ENCODE results near the gene IDH3G.

The IDH3G gene

DNA sequence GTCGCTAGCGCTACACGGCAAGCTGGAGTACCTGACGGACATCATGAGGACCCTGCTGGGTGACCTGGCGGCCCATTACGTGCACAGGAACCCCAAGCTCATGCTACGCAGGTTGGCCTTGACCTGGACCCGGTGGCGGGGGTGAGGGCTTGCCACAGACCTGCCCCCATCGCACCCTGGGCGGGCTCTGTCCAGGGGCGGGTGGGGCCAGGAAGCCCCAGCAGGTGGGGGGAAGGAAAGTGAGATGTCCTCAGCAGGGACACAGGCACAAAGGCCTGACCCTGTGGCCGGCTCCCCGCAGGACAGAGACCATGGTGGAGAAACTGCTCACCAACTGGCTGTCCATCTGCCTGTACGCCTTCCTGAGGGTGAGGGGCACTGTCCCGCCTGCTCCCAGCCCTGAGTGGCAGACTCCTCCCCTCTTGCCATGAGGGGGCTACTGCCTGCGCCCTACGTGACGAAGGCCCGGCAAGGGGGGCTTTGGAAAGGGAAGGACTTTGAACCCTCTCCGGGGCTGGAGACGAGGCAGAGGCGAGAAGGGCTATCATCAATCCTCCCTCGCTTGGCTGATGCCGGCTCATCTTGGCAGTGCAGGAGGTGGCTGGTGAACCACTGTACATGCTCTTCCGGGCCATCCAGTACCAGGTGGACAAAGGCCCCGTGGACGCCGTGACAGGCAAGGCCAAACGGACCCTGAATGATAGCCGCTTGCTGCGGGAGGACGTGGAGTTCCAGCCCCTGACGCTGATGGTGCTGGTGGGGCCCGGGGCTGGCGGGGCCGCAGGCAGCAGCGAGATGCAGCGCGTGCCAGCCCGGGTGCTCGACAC lies 18.7 kb downstream of the IDH3G start:
- peaks cover 5% of the 10 kb centered on the region for H3K4me1 ChIP-seq (ENCODE audit: insufficient read depth, low read length)
- H3K27me3 ChIP-seq (ENCODE audit: control insufficient read depth in 1 of 2, insufficient read depth in 2 of 2, low read length in 2 of 2) = peaks cover 0 to 8% of the 10 kb centered on the region in 2 donors
- H3K36me3 ChIP-seq (ENCODE audit: insufficient read depth, low read length) = peaks cover 4% of the 10 kb centered on the region
- H3K9me3 ChIP-seq (ENCODE audit: low read length) = no peaks in the 10 kb centered on the region
- no peak overlapping the region for H3K9ac ChIP-seq (ENCODE audit: low read length)
- no peak overlapping the region for H3K4me3 ChIP-seq (ENCODE audit: low read depth in 1 of 2, low read length in 2 of 2)
- no peak overlapping the region for H3K27ac ChIP-seq (ENCODE audit: low read depth, low read length)

DNA sequence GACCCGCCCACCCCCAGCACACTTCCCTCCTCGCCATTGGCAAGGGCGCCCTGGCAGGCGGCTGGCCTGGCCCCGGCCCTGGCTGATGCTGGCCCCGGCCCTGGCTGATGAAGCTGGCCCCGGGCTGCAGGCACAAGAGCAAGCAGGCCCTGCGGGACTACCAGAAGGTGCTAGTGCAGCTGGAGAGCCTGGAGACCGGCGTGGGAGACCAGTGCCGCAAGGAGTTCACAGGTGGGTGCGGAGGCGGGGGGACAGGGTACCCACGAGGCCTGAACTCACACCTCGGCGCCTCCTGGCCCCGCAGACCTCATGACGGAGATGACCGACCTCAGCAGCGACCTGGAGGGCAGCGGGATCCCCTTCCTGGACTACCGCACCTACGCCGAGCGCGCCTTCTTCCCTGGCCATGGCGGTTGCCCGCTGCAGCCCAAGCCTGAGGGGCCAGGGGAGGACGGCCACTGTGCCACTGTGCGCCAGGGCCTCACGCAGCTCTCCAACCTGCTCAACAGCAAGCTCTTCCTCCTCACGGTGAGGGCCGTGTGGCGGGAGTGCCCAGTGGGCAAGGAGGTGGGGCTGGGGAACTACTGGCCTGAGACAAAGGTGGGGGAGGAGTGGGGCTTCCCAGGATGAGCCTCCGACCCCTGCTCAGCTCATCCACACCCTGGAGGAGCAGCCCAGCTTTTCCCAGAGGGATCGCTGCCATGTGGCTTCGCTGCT lies 19.4 kb downstream of the IDH3G start:
- Histone ChIP-seq H3K9ac (ENCODE audit: low read length) (no peak overlapping the region), H3K4me1 (ENCODE audit: insufficient read depth, low read length) (no peaks in the 10 kb centered on the region), H3K4me3 (ENCODE audit: low read depth in 1 of 2, low read length in 2 of 2) (no peak overlapping the region), H3K9me3 (ENCODE audit: low read length) (no peaks in the 10 kb centered on the region), H3K36me3 (ENCODE audit: insufficient read depth, low read length) (peaks cover 10% of the 10 kb centered on the region), H3K27me3 (ENCODE audit: control insufficient read depth in 1 of 2, insufficient read depth in 2 of 2, low read length in 2 of 2) (peaks cover 0 to 8% of the 10 kb centered on the region in 2 donors), H3K27ac (ENCODE audit: low read depth, low read length) (no peak overlapping the region)

DNA sequence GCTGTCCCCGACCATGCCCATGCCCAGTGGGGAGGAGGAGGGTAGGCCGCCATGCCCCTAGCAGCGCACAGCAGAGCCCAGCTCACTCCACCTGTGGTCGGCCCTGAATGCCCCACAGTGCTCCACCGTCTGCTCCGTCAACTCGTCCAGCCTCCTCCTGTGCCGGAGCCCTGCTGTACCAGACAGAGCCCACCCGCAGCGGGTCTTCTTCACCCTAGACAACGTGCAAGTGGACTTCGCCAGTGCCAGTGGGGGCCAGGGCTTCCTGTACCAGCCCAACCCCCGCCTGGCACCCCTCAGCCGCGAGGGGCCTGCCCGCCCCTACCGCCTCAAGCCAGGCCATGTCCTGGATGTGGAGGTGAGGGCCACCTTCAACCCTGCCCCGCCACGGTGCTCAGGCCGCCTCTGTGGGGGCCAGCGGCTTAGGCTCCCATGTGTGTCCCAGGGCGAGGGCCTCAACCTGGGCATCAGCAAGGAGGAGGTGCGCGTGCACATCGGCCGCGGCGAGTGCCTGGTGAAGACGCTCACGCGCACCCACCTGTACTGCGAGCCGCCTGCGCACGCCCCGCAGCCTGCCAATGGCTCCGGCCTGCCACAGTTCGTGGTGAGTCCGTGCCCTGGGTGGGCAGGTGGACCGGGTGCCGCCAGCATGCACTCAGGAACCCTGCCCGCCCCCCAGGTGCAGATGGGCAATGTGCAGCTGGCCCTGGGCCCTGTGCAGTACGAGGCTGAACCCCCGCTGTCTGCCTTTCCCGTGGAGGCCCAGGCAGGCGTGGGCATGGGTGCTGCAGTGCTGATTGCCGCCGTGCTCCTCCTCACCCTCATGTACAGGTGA lies 20.2 kb downstream of the IDH3G start:
- Histone ChIP-seq H3K4me3 (ENCODE audit: low read depth in 1 of 2, low read length in 2 of 2) (no peak overlapping the region), H3K4me1 (ENCODE audit: insufficient read depth, low read length) (no peaks in the 10 kb centered on the region), H3K27ac (ENCODE audit: low read depth, low read length) (no peak overlapping the region), H3K9me3 (ENCODE audit: low read length) (no peaks in the 10 kb centered on the region), H3K27me3 (ENCODE audit: control insufficient read depth in 1 of 2, insufficient read depth in 2 of 2, low read length in 2 of 2) (peaks cover 0 to 13% of the 10 kb centered on the region in 2 donors), H3K9ac (ENCODE audit: low read length) (no peak overlapping the region), H3K36me3 (ENCODE audit: insufficient read depth, low read length) (peaks cover 11% of the 10 kb centered on the region)

DNA sequence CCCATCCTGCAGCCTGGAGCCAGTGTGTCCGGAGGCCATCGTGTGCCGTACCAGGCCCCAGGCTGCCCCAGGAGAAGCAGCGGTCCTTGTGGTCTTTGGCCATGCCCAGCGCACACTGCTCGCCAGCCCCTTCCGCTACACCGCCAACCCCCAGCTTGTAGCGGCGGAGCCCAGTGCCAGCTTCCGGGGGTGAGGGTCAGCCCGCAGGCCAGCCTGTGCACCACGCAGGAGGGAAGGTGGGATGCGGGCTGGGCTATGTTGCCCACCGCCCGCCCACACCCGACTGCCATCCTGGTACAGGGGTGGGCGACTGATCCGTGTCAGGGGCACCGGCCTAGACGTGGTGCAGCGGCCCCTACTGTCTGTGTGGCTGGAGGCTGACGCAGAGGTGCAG lies 21.0 kb downstream of the IDH3G start:
- Histone ChIP-seq H3K4me1 (ENCODE audit: insufficient read depth, low read length) (no peaks in the 10 kb centered on the region), H3K9ac (ENCODE audit: low read length) (no peak overlapping the region), H3K27me3 (ENCODE audit: control insufficient read depth in 1 of 2, insufficient read depth in 2 of 2, low read length in 2 of 2) (peaks cover 0 to 15% of the 10 kb centered on the region in 2 donors), H3K9me3 (ENCODE audit: low read length) (no peaks in the 10 kb centered on the region), H3K36me3 (ENCODE audit: insufficient read depth, low read length) (peaks cover 13% of the 10 kb centered on the region), H3K4me3 (ENCODE audit: low read depth in 1 of 2, low read length in 2 of 2) (no peak overlapping the region), H3K27ac (ENCODE audit: low read depth, low read length) (no peak overlapping the region)

DNA sequence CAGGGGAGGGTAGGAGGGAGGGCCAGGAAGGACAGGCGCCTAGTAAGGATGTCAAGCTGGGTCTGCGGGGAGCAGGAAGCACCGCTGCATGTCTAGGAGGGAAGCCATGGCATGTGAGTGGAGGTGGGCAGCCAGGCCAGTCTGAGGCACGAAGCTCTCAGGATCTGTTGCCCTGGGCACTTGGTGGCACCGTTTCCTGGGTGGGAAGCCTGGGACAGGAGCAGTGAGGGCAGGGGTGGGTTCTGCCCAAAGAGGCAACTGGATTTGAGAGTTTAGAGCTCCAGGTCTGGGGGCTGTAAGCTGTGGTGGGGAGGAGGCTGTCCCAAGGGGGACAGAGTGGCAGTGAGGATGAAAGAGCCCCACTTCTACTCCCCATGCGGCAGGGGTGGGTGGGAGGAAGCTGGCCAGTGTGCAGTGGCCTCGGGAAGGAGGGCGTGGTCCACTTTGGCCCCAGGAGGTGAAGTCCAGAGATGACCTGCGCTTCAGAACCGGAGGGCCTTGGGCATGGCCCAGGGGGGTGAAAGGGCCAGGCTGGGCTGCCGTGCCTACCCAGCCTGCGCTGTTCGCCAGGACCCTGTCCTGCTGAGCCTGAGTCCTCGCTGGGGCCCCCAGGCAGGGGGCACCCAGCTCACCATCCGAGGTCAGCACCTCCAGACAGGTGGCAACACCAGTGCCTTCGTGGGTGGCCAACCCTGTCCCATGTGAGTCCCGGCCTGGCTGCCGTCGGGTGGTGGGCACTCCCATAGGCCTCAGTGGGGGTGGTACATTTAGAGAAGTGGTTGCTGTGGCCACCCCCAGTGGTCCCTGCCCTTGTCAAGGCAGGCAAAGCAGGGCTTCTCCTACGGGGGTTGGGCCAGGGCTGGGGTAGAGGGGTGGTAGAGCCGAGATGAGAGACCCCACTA lies 21.6 kb downstream of the IDH3G start:
- no peak overlapping the region for H3K4me3 ChIP-seq (ENCODE audit: low read depth in 1 of 2, low read length in 2 of 2)

DNA sequence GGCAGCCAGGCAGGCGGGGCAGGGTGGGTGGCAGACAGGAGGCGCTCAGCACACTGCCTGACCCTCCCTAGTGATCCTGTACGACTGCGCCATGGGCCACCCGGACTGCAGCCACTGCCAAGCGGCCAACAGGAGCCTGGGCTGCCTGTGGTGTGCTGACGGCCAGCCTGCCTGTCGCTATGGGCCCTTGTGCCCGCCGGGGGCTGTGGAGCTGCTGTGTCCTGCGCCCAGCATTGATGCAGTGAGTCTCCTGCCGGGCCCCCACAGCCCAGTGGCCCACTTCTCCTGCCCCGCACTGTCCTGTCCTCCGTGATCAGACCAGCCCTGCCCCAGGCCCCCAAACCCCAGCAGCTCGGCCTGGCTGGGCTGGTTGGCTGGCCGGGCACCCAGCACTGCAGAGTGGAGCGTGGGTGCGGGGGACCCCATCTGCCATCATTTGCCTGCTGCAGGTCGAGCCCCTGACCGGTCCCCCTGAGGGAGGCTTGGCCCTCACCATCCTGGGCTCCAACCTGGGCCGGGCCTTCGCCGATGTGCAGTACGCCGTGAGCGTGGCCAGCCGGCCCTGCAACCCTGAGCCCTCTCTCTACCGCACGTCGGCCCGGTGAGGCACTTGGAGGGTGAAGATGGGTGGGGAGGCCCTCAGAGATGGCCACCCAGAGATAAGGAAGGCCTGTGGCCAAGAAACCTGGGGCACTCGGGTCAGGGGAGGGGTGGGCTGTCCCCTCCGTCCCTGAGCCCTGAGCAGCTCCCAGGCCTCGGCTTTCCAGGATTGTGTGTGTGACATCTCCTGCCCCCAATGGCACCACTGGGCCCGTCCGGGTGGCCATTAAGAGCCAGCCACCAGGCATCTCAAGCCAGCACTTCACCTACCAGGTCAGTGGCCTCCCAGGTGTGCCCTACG lies 22.5 kb downstream of the IDH3G start:
- H3K27ac ChIP-seq (ENCODE audit: low read depth, low read length) = no peak overlapping the region
- no peaks in the 10 kb centered on the region for H3K9me3 ChIP-seq (ENCODE audit: low read length)

More for the DNA sequence above, 21.6 kb downstream of the IDH3G start:
- Histone ChIP-seq H3K36me3 (ENCODE audit: insufficient read depth, low read length) (peaks cover 16% of the 10 kb centered on the region), H3K9ac (ENCODE audit: low read length) (no peak overlapping the region), H3K4me1 (ENCODE audit: insufficient read depth, low read length) (no peaks in the 10 kb centered on the region), H3K27me3 (ENCODE audit: control insufficient read depth in 1 of 2, insufficient read depth in 2 of 2, low read length in 2 of 2) (peaks cover 0 to 15% of the 10 kb centered on the region in 2 donors), H3K9me3 (ENCODE audit: low read length) (no peaks in the 10 kb centered on the region), H3K27ac (ENCODE audit: low read depth, low read length) (no peak overlapping the region)

DNA sequence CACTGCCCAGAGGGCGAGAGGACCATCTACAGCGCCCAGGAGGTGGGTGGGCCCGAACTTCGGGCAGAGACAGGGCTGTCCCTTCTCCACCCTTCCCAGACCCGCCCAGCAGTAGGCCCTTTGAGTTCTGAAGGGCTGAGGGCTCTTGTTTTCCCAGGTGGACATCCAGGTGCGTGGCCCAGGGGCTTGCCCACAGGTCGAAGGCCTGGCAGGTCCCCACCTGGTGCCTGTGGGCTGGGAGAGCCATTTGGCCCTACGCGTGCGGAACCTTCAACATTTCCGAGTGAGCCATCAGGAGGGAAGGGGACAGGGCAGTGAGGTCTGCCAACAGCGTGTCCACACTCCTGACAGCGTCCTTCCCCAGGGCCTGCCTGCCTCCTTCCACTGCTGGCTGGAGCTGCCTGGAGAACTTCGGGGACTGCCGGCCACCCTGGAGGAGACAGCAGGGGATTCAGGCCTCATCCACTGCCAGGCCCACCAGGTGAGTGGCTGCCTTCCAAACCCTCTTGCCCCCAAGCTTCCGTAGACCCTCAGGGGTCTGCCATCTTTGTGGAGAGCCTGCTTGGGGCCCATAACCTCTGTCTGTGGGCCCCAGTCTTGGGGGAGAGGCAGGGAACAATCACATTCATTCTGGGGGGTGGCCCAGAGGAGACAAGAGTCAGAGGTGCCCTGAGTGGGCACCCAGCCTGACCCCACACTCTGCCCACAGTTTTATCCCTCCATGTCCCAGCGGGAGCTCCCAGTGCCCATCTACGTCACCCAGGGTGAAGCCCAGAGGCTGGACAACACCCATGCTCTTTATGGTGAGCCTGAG lies 23.4 kb downstream of the IDH3G start:
- Histone ChIP-seq H3K4me1 (ENCODE audit: insufficient read depth, low read length) (no peaks in the 10 kb centered on the region), H3K9me3 (ENCODE audit: low read length) (no peaks in the 10 kb centered on the region), H3K36me3 (ENCODE audit: insufficient read depth, low read length) (peaks cover 16% of the 10 kb centered on the region), H3K4me3 (ENCODE audit: low read depth in 1 of 2, low read length in 2 of 2) (no peak overlapping the region), H3K9ac (ENCODE audit: low read length) (no peak overlapping the region), H3K27me3 (ENCODE audit: control insufficient read depth in 1 of 2, insufficient read depth in 2 of 2, low read length in 2 of 2) (peaks cover 0 to 19% of the 10 kb centered on the region in 2 donors), H3K27ac (ENCODE audit: low read depth, low read length) (no peak overlapping the region)

More for the DNA sequence above, 22.5 kb downstream of the IDH3G start:
- Histone ChIP-seq H3K9ac (ENCODE audit: low read length) (no peak overlapping the region), H3K36me3 (ENCODE audit: insufficient read depth, low read length) (peaks cover 16% of the 10 kb centered on the region), H3K4me1 (ENCODE audit: insufficient read depth, low read length) (no peaks in the 10 kb centered on the region), H3K27me3 (ENCODE audit: control insufficient read depth in 1 of 2, insufficient read depth in 2 of 2, low read length in 2 of 2) (peaks cover 0 to 15% of the 10 kb centered on the region in 2 donors), H3K4me3 (ENCODE audit: low read depth in 1 of 2, low read length in 2 of 2) (no peak overlapping the region)

DNA sequence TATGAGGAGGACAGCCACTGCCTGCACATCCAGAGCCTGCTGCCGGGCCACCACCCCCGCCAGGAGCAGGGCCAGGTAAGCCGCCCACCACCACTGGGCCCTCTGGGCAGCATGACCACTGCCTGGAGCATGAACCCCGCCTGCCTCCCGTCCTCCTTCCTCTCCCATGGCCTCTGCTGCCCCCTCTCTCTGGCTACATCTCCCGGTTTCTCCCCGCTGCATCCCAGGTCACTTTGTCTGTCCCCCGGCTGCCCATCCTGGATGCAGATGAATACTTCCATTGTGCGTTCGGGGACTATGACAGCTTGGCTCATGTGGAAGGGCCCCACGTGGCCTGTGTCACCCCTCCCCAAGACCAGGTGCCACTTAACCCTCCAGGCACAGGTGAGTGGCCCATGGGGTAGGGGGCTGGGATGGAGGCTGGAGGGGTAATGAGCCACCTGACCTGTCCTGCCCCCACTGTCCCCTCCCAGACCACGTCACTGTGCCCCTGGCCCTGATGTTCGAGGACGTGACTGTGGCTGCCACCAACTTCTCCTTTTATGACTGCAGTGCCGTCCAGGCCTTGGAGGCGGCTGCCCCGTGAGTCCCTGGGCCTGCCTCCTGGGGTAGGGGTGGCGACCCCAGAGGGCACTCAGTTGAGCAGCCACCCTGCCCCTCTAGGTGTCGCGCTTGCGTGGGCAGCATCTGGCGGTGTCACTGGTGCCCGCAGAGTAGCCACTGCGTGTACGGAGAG lies 24.1 kb downstream of the IDH3G start:
- no peak overlapping the region for H3K9ac ChIP-seq (ENCODE audit: low read length)
- H3K27me3 ChIP-seq (ENCODE audit: control insufficient read depth in 1 of 2, insufficient read depth in 2 of 2, low read length in 2 of 2) = peaks cover 0 to 19% of the 10 kb centered on the region in 2 donors

More for the DNA sequence above, 24.1 kb downstream of the IDH3G start:
- no peaks in the 10 kb centered on the region for H3K4me1 ChIP-seq (ENCODE audit: insufficient read depth, low read length)
- H3K27ac ChIP-seq (ENCODE audit: low read depth, low read length) = no peak overlapping the region
- H3K9me3 ChIP-seq (ENCODE audit: low read length) = no peaks in the 10 kb centered on the region
- H3K4me3 ChIP-seq (ENCODE audit: low read depth in 1 of 2, low read length in 2 of 2) = no peak overlapping the region
- H3K36me3 ChIP-seq (ENCODE audit: insufficient read depth, low read length) = peaks cover 16% of the 10 kb centered on the region
